Mesenchymal stem cell (in vitro differentiated cells and primary cell): ENCODE data around the gene EGFR.
A peak's percentile ranks its signal among the peaks of the same experiment; 100 is the strongest.

ENCODE experiments used
- DNase-seq: peaks from one replicate; pipeline ENCODE4 v3.0.0-alpha.2; 2013
- H2AFZ ChIP-seq: one replicate; pipeline ENCODE4 v1.6.1; 2013; ENCODE audit warnings: low read depth, mild to moderate bottlenecking, control low read depth, inconsistent platforms, low read length, moderate library complexity
- H2AK5ac ChIP-seq: 2 replicates; pipeline ENCODE4 v1.6.1; 2013; ENCODE audit warnings: low read length, moderate library complexity, mild to moderate bottlenecking, inconsistent platforms; ENCODE audit not compliant: severe bottlenecking
- H2BK120ac ChIP-seq: one replicate; pipeline ENCODE4 v1.6.1; 2013; ENCODE audit warnings: low read depth, mild to moderate bottlenecking, inconsistent platforms, low read length, moderate library complexity
- H2BK12ac ChIP-seq, 2 experiments: one replicate each; pipeline ENCODE4 v1.6.1; 2013; ENCODE audit warnings: inconsistent platforms in 2 of 2, low read length in 2 of 2, mild to moderate bottlenecking in 2 of 2, moderate library complexity in 2 of 2, control low read depth in 1 of 2
- H2BK15ac ChIP-seq: one replicate; pipeline ENCODE4 v1.6.1; 2013; ENCODE audit warnings: mild to moderate bottlenecking, low read depth, inconsistent platforms; ENCODE audit not compliant: poor library complexity, severe bottlenecking
- H2BK5ac ChIP-seq: 2 replicates; pipeline ENCODE4 v1.6.1; 2013; ENCODE audit warnings: low read depth, mild to moderate bottlenecking, low read length, control low read depth, inconsistent platforms; ENCODE audit not compliant: poor library complexity, severe bottlenecking
- H3K14ac ChIP-seq, 2 experiments: one replicate each; pipeline ENCODE4 v1.6.1; 2013; ENCODE audit warnings: inconsistent platforms in 2 of 2, low read length in 2 of 2, control low read depth in 1 of 2, mild to moderate bottlenecking in 1 of 2, moderate library complexity in 1 of 2
- H3K18ac ChIP-seq, 2 experiments: one replicate each; pipeline ENCODE4 v1.6.1; 2013; ENCODE audit warnings: inconsistent platforms in 2 of 2, low read length in 2 of 2, control low read depth in 1 of 2, low read depth in 1 of 2, mild to moderate bottlenecking in 1 of 2
- H3K23ac ChIP-seq, 2 experiments: one replicate each; pipeline ENCODE4 v1.6.1; 2013; ENCODE audit warnings: inconsistent platforms in 2 of 2, low read length in 2 of 2, mild to moderate bottlenecking in 2 of 2, moderate library complexity in 2 of 2, control low read depth in 1 of 2
- H3K27ac ChIP-seq: 2 replicates; pipeline ENCODE4 v1.5.1; 2013; ENCODE audit warnings: mild to moderate bottlenecking, moderate library complexity, low read length, control low read depth, inconsistent platforms; ENCODE audit not compliant: poor library complexity, severe bottlenecking
- H3K27me3 ChIP-seq, 2 experiments: 2 replicates each; pipeline versions ENCODE4 v1.6.1 to v1.7.0; 2013; ENCODE audit warnings: low read length in 2 of 2, mild to moderate bottlenecking in 2 of 2, moderate library complexity in 2 of 2, control low read depth in 1 of 2, inconsistent platforms in 1 of 2; ENCODE audit not compliant: control insufficient read depth in 1 of 2, insufficient read depth in 1 of 2
- H3K36me3 ChIP-seq, 2 experiments: 2 replicates each; pipeline versions ENCODE4 v1.6.1 to v1.7.0; 2013; ENCODE audit warnings: low read length in 2 of 2, control low read depth in 1 of 2, inconsistent platforms in 1 of 2, low read depth in 1 of 2, mild to moderate bottlenecking in 1 of 2; ENCODE audit not compliant: insufficient read depth in 2 of 2, control insufficient read depth in 1 of 2
- H3K4ac ChIP-seq, 2 experiments: one replicate each; pipeline ENCODE4 v1.6.1; 2013; ENCODE audit warnings: inconsistent platforms in 2 of 2, low read length in 2 of 2, mild to moderate bottlenecking in 2 of 2, moderate library complexity in 2 of 2, control low read depth in 1 of 2, low read depth in 1 of 2
- H3K4me1 ChIP-seq: 2 replicates; pipeline ENCODE4 v1.6.1; 2013; ENCODE audit warnings: low read depth, low read length, control low read depth; ENCODE audit not compliant: control insufficient read depth, insufficient read depth
- H3K4me2 ChIP-seq: 2 replicates; pipeline ENCODE4 v1.6.1; 2013; ENCODE audit warnings: low read length, mild to moderate bottlenecking, inconsistent platforms; ENCODE audit not compliant: poor library complexity, severe bottlenecking
- H3K4me3 ChIP-seq, 2 experiments: 2 replicates each; pipeline versions ENCODE4 v1.5.1 to v1.7.0; 2013; ENCODE audit warnings: low read length in 2 of 2, mild to moderate bottlenecking in 2 of 2, control low read depth in 1 of 2, low read depth in 1 of 2; ENCODE audit not compliant: insufficient read depth in 1 of 2
- H3K79me1 ChIP-seq: replicated peaks from 2 replicates; pipeline ENCODE4 v1.6.1; 2013; ENCODE audit warnings: mild to moderate bottlenecking, control low read depth, low read length, inconsistent platforms; ENCODE audit not compliant: poor library complexity, severe bottlenecking
- H3K9ac ChIP-seq: 2 replicates; pipeline ENCODE4 v1.7.0; 2013; ENCODE audit warnings: mild to moderate bottlenecking, low read length, moderate library complexity
- H3K9me3 ChIP-seq: 2 replicates; pipeline ENCODE4 v1.7.0; 2013; ENCODE audit warnings: mild to moderate bottlenecking, low read length; ENCODE audit not compliant: control insufficient read depth
- H4K8ac ChIP-seq: one replicate; pipeline ENCODE4 v1.6.1; 2013; ENCODE audit warnings: inconsistent platforms, mild to moderate bottlenecking, low read length, moderate library complexity
- H4K91ac ChIP-seq: one replicate; pipeline ENCODE4 v1.6.1; 2013; ENCODE audit warnings: mild to moderate bottlenecking, low read length, inconsistent platforms
- WGBS: methylation state at CpG from one replicate; pipeline ENCODE4 v1.1.7; 2013; ENCODE audit warnings: mixed read lengths; 5-methylcytosine and 5-hydroxymethylcytosine counted together

The EGFR gene

DNA sequence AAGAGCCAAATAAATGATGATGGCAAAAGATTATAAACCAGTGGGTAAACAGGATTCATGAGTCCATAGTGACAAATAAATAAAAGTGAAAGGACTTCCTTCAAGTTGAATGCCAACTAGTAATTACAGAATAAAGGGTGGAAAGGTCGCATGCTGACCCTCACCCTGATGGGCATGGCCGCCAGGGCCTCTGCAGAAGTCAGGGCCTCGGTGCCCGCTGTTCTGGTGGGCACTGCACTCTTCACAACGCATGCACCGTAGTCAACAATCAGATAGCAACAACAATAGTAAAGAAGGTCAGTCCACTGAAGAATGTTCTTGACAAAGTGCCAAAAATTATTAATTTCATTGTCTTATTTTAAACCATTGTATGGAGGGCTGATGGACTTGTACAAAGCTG is 223.1 kb downstream of the EGFR start:
- no peaks in the 10 kb centered on the region for H3K79me1 ChIP-seq
- H2AFZ ChIP-seq: no peak overlapping the region
- WGBS: 95% methylated on average over 4 of the region's 6 CpGs
- no peak overlapping the region for H4K8ac ChIP-seq
- H3K36me3 ChIP-seq: no peaks in the 10 kb centered on the region
- H2BK120ac ChIP-seq: no peak overlapping the region
- no peak overlapping the region for H3K9ac ChIP-seq
- no peak for DNase-seq
- H3K4me2 ChIP-seq: no peak overlapping the region
- no peaks in the 10 kb centered on the region for H3K9me3 ChIP-seq
- H2BK15ac ChIP-seq: no peak overlapping the region
- H3K27ac ChIP-seq: no peak overlapping the region
- H2BK5ac ChIP-seq: no peak overlapping the region
- H2BK12ac ChIP-seq: no peak overlapping the region
- peaks cover 13 to 15% of the 10 kb centered on the region in 2 experiments for H3K27me3 ChIP-seq
- H3K4me1 ChIP-seq: peaks cover 15% of the 10 kb centered on the region
- no peak overlapping the region for H4K91ac ChIP-seq
- H3K14ac ChIP-seq: no peak overlapping the region
- H3K4me3 ChIP-seq: no peak overlapping the region
- no peak overlapping the region for H3K18ac ChIP-seq
- no peak overlapping the region for H2AK5ac ChIP-seq
- no peak overlapping the region for H3K4ac ChIP-seq
- no peak overlapping the region for H3K23ac ChIP-seq

DNA sequence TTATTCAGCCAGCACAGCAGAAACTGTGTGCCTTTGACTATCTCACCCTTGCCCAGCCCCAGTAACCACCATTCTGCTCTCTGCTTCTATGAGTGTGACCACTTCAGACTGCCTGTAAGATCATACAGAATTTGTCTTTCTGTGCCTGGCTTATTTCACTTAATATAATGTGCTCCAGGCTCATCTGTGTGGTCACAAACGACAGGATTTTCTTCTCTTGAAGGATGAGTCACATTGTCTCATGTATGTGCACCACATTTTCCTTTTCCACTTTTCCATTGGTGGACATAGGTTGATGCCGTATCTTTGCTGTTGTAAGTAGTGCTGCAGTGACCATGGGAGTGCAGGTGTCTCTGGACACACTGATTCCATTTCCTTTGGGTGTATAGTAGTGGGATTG is 223.8 kb downstream of the EGFR start:
- Histone ChIP-seq H3K4me1 (peaks cover 15% of the 10 kb centered on the region), H3K9me3 (no peaks in the 10 kb centered on the region), H2AK5ac (no peak overlapping the region), H3K27me3 (peaks cover 8 to 10% of the 10 kb centered on the region in 2 experiments), H3K27ac (no peak overlapping the region), H3K4ac (no peak overlapping the region), H3K18ac (no peak overlapping the region), H3K4me3 (no peak overlapping the region), H2BK15ac (no peak overlapping the region), H3K4me2 (no peak overlapping the region), H2BK120ac (no peak overlapping the region), H2BK12ac (no peak overlapping the region), H4K91ac (no peak overlapping the region), H3K23ac (no peak overlapping the region), H2AFZ (no peak overlapping the region), H3K36me3 (no peaks in the 10 kb centered on the region), H3K14ac (no peak overlapping the region), H4K8ac (no peak overlapping the region), H2BK5ac (no peak overlapping the region), H3K9ac (no peak overlapping the region), H3K79me1 (no peaks in the 10 kb centered on the region)
- whole genome bisulfite sequencing: 54% methylated on average over 2 of the region's 2 CpGs
- DNase-seq: peak; percentile 45

DNA sequence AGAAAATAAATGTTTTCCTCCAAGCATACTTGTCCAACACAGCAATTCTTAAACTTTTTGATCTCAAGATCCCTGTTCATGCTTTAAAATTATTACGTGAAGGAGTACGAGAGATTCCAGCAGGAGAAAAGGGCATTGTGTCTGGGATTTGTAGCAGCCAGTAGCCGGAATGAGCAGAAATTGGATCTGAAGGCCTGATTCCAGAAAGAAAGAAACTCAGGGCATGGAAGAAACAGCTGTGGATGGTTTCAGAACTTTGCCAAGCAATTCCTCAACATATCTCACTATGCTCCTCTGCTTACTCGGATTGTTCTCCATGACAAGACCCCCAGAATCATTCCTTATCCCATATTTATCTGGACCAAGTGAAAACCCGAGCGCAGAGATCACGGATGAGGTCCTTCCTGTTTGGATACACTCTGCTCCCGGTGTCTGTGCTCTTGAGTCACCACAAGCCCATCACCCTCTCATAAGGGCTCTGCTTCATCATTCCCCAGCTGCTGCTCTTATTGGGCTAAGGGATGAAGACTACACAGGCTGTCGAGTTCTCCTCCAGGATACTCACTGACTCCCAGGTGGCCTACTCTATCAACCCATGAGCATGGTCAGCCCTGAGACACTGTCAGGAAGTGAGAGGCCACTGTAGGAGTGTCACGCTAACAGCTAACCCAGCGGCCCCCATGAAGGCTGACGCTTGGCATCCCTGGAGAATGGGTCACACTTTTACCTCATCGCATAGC is 225.4 kb downstream of the EGFR start:
- Histone ChIP-seq H3K9ac (no peak overlapping the region), H3K36me3 (no peaks in the 10 kb centered on the region), H3K4me1 (peaks cover 15% of the 10 kb centered on the region), H2BK5ac (no peak overlapping the region), H3K27me3 (peaks cover 0 to 4% of the 10 kb centered on the region in 2 experiments), H3K4ac (no peak overlapping the region), H2BK120ac (no peak overlapping the region), H3K79me1 (no peaks in the 10 kb centered on the region), H3K27ac (no peak overlapping the region), H3K9me3 (no peaks in the 10 kb centered on the region), H2BK12ac (no peak overlapping the region), H3K4me2 (no peak overlapping the region), H3K14ac (no peak overlapping the region), H3K23ac (no peak overlapping the region), H3K4me3 (no peak overlapping the region), H4K91ac (no peak overlapping the region), H3K18ac (no peak overlapping the region), H2AFZ (no peak overlapping the region), H4K8ac (no peak overlapping the region), H2AK5ac (peak overlapping the region; percentile 78), H2BK15ac (no peak overlapping the region)
- WGBS: 81% methylated on average over 13 of the region's 13 CpGs
- DNase-seq: peak; percentile 32

DNA sequence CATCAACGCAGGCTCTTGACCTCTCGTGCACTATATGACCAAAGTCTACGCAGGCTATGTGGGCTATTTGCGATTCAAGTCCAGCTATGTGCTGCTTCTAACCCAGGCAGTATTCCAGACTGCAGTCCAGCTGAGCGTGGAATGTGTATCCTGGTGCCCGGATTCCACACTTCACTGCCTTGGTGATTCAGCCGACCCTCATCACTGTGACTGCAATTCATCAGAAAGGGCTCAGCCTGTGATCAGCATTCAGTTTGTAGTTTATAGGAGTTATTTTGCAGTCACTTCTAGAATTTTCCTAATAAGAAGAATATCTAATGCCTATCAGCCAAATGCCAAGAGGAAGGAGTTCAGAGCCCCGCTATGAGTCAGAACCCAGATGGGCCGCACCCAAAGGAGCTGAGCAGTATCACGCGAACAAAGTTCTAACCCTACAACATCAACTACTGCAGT is 226.5 kb downstream of the EGFR start:
- no peak overlapping the region for H2AK5ac ChIP-seq
- peak; percentile 74 for DNase-seq
- no peak overlapping the region for H3K14ac ChIP-seq
- H3K23ac ChIP-seq: no peak overlapping the region
- H3K4me3 ChIP-seq: no peak overlapping the region
- H3K79me1 ChIP-seq: no peaks in the 10 kb centered on the region
- H3K18ac ChIP-seq: no peak overlapping the region
- H3K27ac ChIP-seq: peak overlapping the region; percentile 72
- no peak overlapping the region for H2BK120ac ChIP-seq
- H2BK5ac ChIP-seq: no peak overlapping the region
- no peak overlapping the region for H3K4ac ChIP-seq
- no peak overlapping the region for H2BK12ac ChIP-seq
- H4K91ac ChIP-seq: no peak overlapping the region
- H2BK15ac ChIP-seq: no peak overlapping the region
- no peaks in the 10 kb centered on the region for H3K27me3 ChIP-seq
- no peak overlapping the region for H4K8ac ChIP-seq
- 50% methylated on average over 9 of the region's 11 CpGs for WGBS
- peaks cover 15% of the 10 kb centered on the region for H3K4me1 ChIP-seq
- no peaks in the 10 kb centered on the region for H3K36me3 ChIP-seq
- no peaks in the 10 kb centered on the region for H3K9me3 ChIP-seq
- no peak overlapping the region for H2AFZ ChIP-seq
- H3K9ac ChIP-seq: peak overlapping the region; percentile 44
- no peak overlapping the region for H3K4me2 ChIP-seq
